K562 (cell line): ENCODE data around the gene EGFL7. TPM values are rescaled to one million over a fixed set of nuclear protein-coding genes. Genes with fewer than 3 reads are reported as not detected.

Source experiments
- CHAMP1 ChIP-seq: fragments of 450-650 bp; IDR thresholded peaks from 2 replicates; pipeline ENCODE4 v1.6.1; 2016; ENCODE audit warnings: mild to moderate bottlenecking
- ELK3 ChIP-seq: fragments of 450-650 bp; formaldehyde crosslinking; IDR thresholded peaks from 2 replicates; pipeline ENCODE4 v1.4.0; 2020; ENCODE audit warnings: mild to moderate bottlenecking
- MBD1 ChIP-seq: fragments of 250-450 bp; sonication (Bioruptor Pico); IDR thresholded peaks from 2 replicates; pipeline ENCODE4 v1.8.0; 2022; ENCODE audit warnings: inconsistent platforms
- MTA3 ChIP-seq: fragments of 450-650 bp; formaldehyde crosslinking; IDR thresholded peaks from 2 replicates; pipeline ENCODE4 v1.6.1; 2017; ENCODE audit warnings: mild to moderate bottlenecking, borderline replicate concordance
- PHB ChIP-seq: fragments of 250-450 bp; sonication (Bioruptor Pico); IDR thresholded peaks from 2 replicates; pipeline ENCODE4 v1.5.0; 2021
- SUPT5H ChIP-seq: fragments of 450-650 bp; IDR thresholded peaks from 2 replicates; pipeline ENCODE4 v1.6.1; 2016
- YY1 ChIP-seq, 3 experiments: IDR thresholded peaks; 2 replicates each; pipeline ENCODE4 v1.6.1; 2011; ENCODE audit warnings: low read length in 2 of 3, mild to moderate bottlenecking in 2 of 3, moderate library complexity in 2 of 3, borderline replicate concordance in 1 of 3, control low read depth in 1 of 3, low read depth in 1 of 3; ENCODE audit not compliant: insufficient read depth in 3 of 3, insufficient replicate concordance in 2 of 3, control insufficient read depth in 1 of 3, insufficient read length in 1 of 3; ENCODE audit errors: extremely low read depth in 1 of 3
- polyA plus RNA-seq, 8 experiments: library from polyadenylated mRNA; depleted of rRNA in 4 of 8; stranded (reverse) in 5 of 8; unstranded in 3 of 8; fragments of >200 nt; fragmentation: Nextera tagmentation in 2 of 8; fragmentation: Illumina TruSeq in 1 of 8; extraction: Ambion mirVana in 2 of 8; extraction: Trizol in 1 of 8; gene quantifications; 2 replicates each; pipeline versions ENCODE4 v1.2.1 to v1.2.3, GENCODE V29; 2011 to 2014; ENCODE audit warnings: inconsistent platforms in 1 of 8, missing spikeins in 1 of 8
- total RNA-seq, 7 experiments: library from RNA; depleted of rRNA in 6 of 7; stranded (reverse); fragments of >200 nt in 6 of 7; fragmentation: Illumina TruSeq in 2 of 7; extraction: Trizol in 2 of 7; gene quantifications; 2 replicates each; pipeline versions ENCODE4 v1.2.1 to v1.2.3, GENCODE V29; 2011 to 2021; ENCODE audit warnings: low replicate concordance in 1 of 7
- TF ChIP-seq, protein P1 (sequence below): sonication (generic); formaldehyde crosslinking; IDR thresholded peaks from 2 replicates; pipeline ENCODE4 v1.8.0; 2022; ENCODE audit warnings: mild to moderate bottlenecking, missing genetic modification reagents
- TF ChIP-seq, protein P2 (sequence below): fragments of 250-450 bp; sonication (Bioruptor Pico); IDR thresholded peaks from 2 replicates; pipeline ENCODE4 v1.4.0; 2020; ENCODE audit warnings: mild to moderate bottlenecking, moderate library complexity, borderline replicate concordance
- TF ChIP-seq, protein P3 (sequence below), 2 experiments: fragments of 250-450 bp in 1 of 2; fragments of 450-650 bp in 1 of 2; sonication (Bioruptor Pico) in 1 of 2; IDR thresholded peaks; 2 replicates each; pipeline versions ENCODE4 v1.6.1 to v1.8.0; 2016 to 2021; ENCODE audit warnings: mild to moderate bottlenecking in 2 of 2, moderate library complexity in 2 of 2, missing compliant biosample characterization in 1 of 2, missing genetic modification characterization in 1 of 2

Gene EGFL7
- total and polyA plus RNA-seq, 9 of the 15 experiments (the other 6 are each of a cell fraction or from before 2014, with no cell fraction given): 1.5 to 286 (median 55.5) TPM

GRCh38 chr9:136665111-136665703 lies 2.5 kb downstream of the EGFL7 start (continued):
- no peak for TF ChIP-seq ELK3 (CRISPR knock-in tag)
- TF ChIP-seq, protein P1, sequence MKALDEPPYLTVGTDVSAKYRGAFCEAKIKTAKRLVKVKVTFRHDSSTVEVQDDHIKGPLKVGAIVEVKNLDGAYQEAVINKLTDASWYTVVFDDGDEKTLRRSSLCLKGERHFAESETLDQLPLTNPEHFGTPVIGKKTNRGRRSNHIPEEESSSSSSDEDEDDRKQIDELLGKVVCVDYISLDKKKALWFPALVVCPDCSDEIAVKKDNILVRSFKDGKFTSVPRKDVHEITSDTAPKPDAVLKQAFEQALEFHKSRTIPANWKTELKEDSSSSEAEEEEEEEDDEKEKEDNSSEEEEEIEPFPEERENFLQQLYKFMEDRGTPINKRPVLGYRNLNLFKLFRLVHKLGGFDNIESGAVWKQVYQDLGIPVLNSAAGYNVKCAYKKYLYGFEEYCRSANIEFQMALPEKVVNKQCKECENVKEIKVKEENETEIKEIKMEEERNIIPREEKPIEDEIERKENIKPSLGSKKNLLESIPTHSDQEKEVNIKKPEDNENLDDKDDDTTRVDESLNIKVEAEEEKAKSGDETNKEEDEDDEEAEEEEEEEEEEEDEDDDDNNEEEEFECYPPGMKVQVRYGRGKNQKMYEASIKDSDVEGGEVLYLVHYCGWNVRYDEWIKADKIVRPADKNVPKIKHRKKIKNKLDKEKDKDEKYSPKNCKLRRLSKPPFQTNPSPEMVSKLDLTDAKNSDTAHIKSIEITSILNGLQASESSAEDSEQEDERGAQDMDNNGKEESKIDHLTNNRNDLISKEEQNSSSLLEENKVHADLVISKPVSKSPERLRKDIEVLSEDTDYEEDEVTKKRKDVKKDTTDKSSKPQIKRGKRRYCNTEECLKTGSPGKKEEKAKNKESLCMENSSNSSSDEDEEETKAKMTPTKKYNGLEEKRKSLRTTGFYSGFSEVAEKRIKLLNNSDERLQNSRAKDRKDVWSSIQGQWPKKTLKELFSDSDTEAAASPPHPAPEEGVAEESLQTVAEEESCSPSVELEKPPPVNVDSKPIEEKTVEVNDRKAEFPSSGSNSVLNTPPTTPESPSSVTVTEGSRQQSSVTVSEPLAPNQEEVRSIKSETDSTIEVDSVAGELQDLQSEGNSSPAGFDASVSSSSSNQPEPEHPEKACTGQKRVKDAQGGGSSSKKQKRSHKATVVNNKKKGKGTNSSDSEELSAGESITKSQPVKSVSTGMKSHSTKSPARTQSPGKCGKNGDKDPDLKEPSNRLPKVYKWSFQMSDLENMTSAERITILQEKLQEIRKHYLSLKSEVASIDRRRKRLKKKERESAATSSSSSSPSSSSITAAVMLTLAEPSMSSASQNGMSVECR (CRISPR knock-in tag): peak; percentile 45
- TF ChIP-seq, protein P2, sequence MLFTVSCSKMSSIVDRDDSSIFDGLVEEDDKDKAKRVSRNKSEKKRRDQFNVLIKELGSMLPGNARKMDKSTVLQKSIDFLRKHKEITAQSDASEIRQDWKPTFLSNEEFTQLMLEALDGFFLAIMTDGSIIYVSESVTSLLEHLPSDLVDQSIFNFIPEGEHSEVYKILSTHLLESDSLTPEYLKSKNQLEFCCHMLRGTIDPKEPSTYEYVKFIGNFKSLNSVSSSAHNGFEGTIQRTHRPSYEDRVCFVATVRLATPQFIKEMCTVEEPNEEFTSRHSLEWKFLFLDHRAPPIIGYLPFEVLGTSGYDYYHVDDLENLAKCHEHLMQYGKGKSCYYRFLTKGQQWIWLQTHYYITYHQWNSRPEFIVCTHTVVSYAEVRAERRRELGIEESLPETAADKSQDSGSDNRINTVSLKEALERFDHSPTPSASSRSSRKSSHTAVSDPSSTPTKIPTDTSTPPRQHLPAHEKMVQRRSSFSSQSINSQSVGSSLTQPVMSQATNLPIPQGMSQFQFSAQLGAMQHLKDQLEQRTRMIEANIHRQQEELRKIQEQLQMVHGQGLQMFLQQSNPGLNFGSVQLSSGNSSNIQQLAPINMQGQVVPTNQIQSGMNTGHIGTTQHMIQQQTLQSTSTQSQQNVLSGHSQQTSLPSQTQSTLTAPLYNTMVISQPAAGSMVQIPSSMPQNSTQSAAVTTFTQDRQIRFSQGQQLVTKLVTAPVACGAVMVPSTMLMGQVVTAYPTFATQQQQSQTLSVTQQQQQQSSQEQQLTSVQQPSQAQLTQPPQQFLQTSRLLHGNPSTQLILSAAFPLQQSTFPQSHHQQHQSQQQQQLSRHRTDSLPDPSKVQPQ (CRISPR knock-in tag): no peak
- TF ChIP-seq, protein P3, sequence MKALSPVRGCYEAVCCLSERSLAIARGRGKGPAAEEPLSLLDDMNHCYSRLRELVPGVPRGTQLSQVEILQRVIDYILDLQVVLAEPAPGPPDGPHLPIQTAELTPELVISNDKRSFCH (CRISPR knock-in tag; IDR thresholded peaks at IDR 0.05): no peak
- TF ChIP-seq, protein P3 (tag; IDR thresholded peaks at IDR 0.05): 0 out of 2 replicates have a peak, but pooled peaks have one; percentile 30
- peak in 1 of 3 experiments; percentile 11 for TF ChIP-seq YY1 (IDR thresholded peaks at IDR 0.05; ENCODE audit: borderline replicate concordance in 1 of 3, control insufficient read depth in 1 of 3, extremely low read depth in 1 of 3, insufficient read depth in 3 of 3, insufficient read length in 1 of 3, insufficient replicate concordance in 2 of 3, low read depth in 1 of 3, low read length in 2 of 3)
- 0 out of 2 replicates have a peak, but pooled peaks have one; percentile 31 for TF ChIP-seq MTA3
- TF ChIP-seq CHAMP1: no peak
- TF ChIP-seq PHB (CRISPR knock-in tag): peak; percentile 31; the same call in 1 of the 2 replicates
- peak; percentile 67 for TF ChIP-seq SUPT5H
- TF ChIP-seq MBD1 (CRISPR knock-in tag): no peak
